ENCODE results near the gene PIGR. TPM values are rescaled to one million over a fixed set of nuclear protein-coding genes. Genes with fewer than 3 reads are reported as not detected.

The PIGR gene
- total RNA-seq, 2 donors from 2014 or later, result 7,504 to 12,164 TPM

GRCh38 chr1:206961668-206962067, 15.4 kb upstream of the PIGR start:
- H3K9me3 ChIP-seq, result no peaks in the 10 kb centered on the region
- TF ChIP-seq, protein P1, sequence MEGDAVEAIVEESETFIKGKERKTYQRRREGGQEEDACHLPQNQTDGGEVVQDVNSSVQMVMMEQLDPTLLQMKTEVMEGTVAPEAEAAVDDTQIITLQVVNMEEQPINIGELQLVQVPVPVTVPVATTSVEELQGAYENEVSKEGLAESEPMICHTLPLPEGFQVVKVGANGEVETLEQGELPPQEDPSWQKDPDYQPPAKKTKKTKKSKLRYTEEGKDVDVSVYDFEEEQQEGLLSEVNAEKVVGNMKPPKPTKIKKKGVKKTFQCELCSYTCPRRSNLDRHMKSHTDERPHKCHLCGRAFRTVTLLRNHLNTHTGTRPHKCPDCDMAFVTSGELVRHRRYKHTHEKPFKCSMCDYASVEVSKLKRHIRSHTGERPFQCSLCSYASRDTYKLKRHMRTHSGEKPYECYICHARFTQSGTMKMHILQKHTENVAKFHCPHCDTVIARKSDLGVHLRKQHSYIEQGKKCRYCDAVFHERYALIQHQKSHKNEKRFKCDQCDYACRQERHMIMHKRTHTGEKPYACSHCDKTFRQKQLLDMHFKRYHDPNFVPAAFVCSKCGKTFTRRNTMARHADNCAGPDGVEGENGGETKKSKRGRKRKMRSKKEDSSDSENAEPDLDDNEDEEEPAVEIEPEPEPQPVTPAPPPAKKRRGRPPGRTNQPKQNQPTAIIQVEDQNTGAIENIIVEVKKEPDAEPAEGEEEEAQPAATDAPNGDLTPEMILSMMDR (IDR thresholded peaks at IDR 0.05), result no peak
- intact Hi-C loops (cut with DNase I), result no loop called here
- H3K4me1 ChIP-seq, result peaks cover 6% of the 10 kb centered on the region
- DNase-seq, result no peak
- H3K27me3 ChIP-seq, result no peaks in the 10 kb centered on the region
- no peak overlapping the region for H3K4me3 ChIP-seq
- no peak overlapping the region for H3K9ac ChIP-seq (ENCODE audit: low read depth in 2 of 2, low read length in 2 of 2)
- no peak overlapping the region for H3K27ac ChIP-seq
- no peaks in the 10 kb centered on the region for H3K36me3 ChIP-seq

GRCh38 chr1:206960676-206961386, 14.6 kb upstream of the PIGR start:
- Histone ChIP-seq H3K27me3 (no peaks in the 10 kb centered on the region), H3K9me3 (no peaks in the 10 kb centered on the region), H3K4me3 (no peak overlapping the region), H3K36me3 (no peaks in the 10 kb centered on the region), H3K9ac (ENCODE audit: low read depth in 2 of 2, low read length in 2 of 2) (no peak overlapping the region), H3K27ac (no peak overlapping the region), H3K4me1 (peaks cover 5% of the 10 kb centered on the region)
- intact Hi-C loops (cut with DNase I), result no loop called here
- no peak for DNase-seq
- TF ChIP-seq, protein P1 (IDR thresholded peaks at IDR 0.05), result no peak

DNA sequence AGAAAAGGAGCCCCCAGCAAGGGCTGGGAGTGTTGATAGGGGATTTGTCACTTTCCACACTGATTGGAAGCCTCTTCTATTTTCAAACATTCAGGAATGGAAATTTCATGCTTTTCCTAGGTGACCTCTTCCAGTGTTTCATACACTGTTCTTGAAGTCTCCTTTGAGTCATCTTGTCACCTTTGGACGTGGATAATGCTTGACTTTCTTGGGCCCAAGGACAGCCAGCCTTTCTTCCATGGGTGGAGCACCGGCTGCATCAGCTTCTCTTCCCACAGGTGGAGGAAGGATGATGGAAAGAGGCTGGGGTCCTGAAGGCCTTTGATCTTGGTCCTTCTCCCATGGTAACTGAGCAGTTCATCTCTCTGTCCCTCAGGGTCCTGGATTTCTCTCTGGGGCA, 11.9 kb upstream of the PIGR start:
- no peak overlapping the region for H3K9ac ChIP-seq (ENCODE audit: low read depth in 2 of 2, low read length in 2 of 2)
- TF ChIP-seq, protein P1 (IDR thresholded peaks at IDR 0.05), result no peak
- intact Hi-C loops (cut with DNase I), result no loop called here
- DNase-seq, result no peak
- no peaks in the 10 kb centered on the region for H3K36me3 ChIP-seq
- no peaks in the 10 kb centered on the region for H3K27me3 ChIP-seq
- no peak overlapping the region for H3K27ac ChIP-seq
- H3K4me3 ChIP-seq, result no peak overlapping the region
- H3K4me1 ChIP-seq, result peaks cover 12% of the 10 kb centered on the region
- no peaks in the 10 kb centered on the region for H3K9me3 ChIP-seq

DNA sequence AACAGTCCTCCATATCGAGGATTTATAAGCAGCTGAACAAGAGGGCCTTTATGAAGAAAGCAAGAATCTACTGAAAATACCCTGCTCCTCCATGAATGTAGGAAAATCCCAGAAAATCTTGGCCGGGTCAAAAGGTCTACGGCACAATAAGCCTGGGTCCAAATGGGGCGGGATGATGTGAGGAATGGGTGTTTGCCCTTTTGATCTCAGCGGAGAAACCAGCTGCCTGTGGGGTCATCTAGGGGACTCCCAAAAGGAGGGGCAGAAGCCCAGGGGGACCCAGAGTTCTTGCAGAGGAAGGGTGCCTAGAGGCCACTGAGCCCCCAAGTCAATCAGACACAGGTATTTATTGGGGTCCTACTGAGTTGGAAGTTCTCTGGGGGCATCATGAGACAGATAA, 11.4 kb upstream of the PIGR start:
- intact Hi-C loops (cut with DNase I), result no loop called here
- Histone ChIP-seq H3K4me3 (no peak overlapping the region), H3K4me1 (peaks cover 12% of the 10 kb centered on the region), H3K9me3 (no peaks in the 10 kb centered on the region), H3K27me3 (no peaks in the 10 kb centered on the region), H3K27ac (no peak overlapping the region), H3K36me3 (no peaks in the 10 kb centered on the region), H3K9ac (ENCODE audit: low read depth in 2 of 2, low read length in 2 of 2) (no peak overlapping the region)
- DNase-seq, result no peak
- TF ChIP-seq, protein P1 (IDR thresholded peaks at IDR 0.05), result no peak

DNA sequence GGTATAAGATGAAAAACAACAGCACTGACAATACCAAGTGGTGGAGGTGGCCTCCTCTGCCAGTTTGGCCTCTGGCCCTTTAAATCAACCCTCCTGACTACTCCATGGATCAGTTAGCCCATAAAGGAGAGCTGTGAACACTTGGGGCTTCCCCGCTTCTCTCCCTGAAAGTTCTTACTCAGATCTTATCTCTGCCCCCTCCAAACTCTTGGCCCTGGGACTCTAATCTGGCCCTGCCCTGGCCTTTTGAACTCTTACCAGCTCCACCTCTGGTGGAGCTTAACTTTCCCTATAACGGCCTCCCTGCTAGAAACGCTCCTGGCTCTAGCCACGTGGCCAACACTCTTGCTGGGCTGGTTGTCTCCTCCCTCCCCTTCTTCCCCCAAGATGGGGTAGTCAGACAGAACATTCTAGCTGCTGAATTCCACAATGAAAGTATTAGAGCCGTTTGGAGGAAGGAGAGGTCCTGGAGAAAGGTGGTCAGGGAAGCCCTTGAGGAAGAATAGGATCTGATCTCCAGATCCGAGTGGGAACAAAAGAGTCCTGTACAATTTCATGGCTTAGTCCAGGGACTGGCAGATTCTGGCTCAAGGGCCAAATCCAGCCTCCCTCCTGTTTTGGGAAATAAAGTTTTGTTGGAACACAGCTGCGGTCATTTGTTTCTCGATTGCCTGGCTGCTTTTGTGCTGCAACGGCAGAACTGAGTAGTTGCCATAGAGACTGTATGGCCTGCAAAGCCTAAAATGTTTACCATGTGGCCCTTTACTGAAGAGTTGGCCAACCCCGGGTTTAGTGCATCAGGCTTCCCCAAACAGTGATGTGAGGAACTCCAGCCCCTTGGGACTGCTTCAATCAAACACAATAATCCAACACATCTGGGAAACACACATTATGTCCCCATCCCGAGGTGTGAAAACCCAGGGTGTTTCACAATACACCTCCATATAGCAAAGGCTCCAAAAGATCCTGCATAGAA, 9.5 kb upstream of the PIGR start:
- Histone ChIP-seq H3K4me3 (no peak overlapping the region), H3K27me3 (no peaks in the 10 kb centered on the region), H3K4me1 (peaks cover 12% of the 10 kb centered on the region), H3K9ac (ENCODE audit: low read depth in 2 of 2, low read length in 2 of 2) (peak overlapping the region in 1 of 2 donors; percentile 70), H3K36me3 (no peaks in the 10 kb centered on the region), H3K27ac (peak overlapping the region; percentile 96), H3K9me3 (no peaks in the 10 kb centered on the region)
- intact Hi-C loops (cut with DNase I), result no loop called here
- TF ChIP-seq, protein P1 (IDR thresholded peaks at IDR 0.05), result no peak
- DNase-seq, result peak; percentile 89
